ENCODE measurements around the gene CASZ1. TPM values are rescaled to one million over a fixed set of nuclear protein-coding genes. Genes with fewer than 3 reads are reported as not detected.

The CASZ1 gene
- total RNA-seq, 1 experiment from 2014 or later, result 11.1 TPM

- POLR2A ChIA-PET, result no interaction called here
- BruUV-seq (replicated peaks), result no TSS peak
- Mint-ChIP-seq H3K9me3 (ENCODE audit: unreplicated experiment) (no peaks in the 10 kb centered on the region), H3K27ac (ENCODE audit: low read depth, unreplicated experiment) (no peak overlapping the region), H3K27me3 (ENCODE audit: insufficient read depth, unreplicated experiment) (no peaks in the 10 kb centered on the region), H3K4me3 (ENCODE audit: unreplicated experiment) (no peak overlapping the region), H3K36me3 (ENCODE audit: insufficient read depth, unreplicated experiment) (peaks cover 7% of the 10 kb centered on the region), H3K4me1 (ENCODE audit: insufficient read depth, unreplicated experiment) (peaks cover 4% of the 10 kb centered on the region)
- no peak for DNase-seq (ENCODE audit: unreplicated experiment)
- CTCF ChIA-PET, result no interaction called here
- intact Hi-C loops (cut with micrococcal nuclease), result no loop called here
- TF ChIP-seq CTCF (IDR thresholded peaks at IDR 0.05; ENCODE audit: unreplicated experiment), result no peak
Observed at GRCh38 chr1:10680487-10680886, 116.0 kb downstream of the CASZ1 start.

GRCh38 chr1:10679496-10680220, 116.8 kb downstream of the CASZ1 start:
- Mint-ChIP-seq H3K36me3 (ENCODE audit: insufficient read depth, unreplicated experiment) (peaks cover 7% of the 10 kb centered on the region), H3K4me3 (ENCODE audit: unreplicated experiment) (no peak overlapping the region), H3K4me1 (ENCODE audit: insufficient read depth, unreplicated experiment) (peaks cover 4% of the 10 kb centered on the region), H3K9me3 (ENCODE audit: unreplicated experiment) (no peaks in the 10 kb centered on the region), H3K27me3 (ENCODE audit: insufficient read depth, unreplicated experiment) (no peaks in the 10 kb centered on the region), H3K27ac (ENCODE audit: low read depth, unreplicated experiment) (no peak overlapping the region)
- intact Hi-C loops (cut with micrococcal nuclease), result no loop called here
- peak; percentile 70 for DNase-seq (ENCODE audit: unreplicated experiment)
- TF ChIP-seq CTCF (IDR thresholded peaks at IDR 0.05; ENCODE audit: unreplicated experiment), result no peak
- ChIA-PET POLR2A (no interaction called here), CTCF (no interaction called here)
- BruUV-seq (replicated peaks), result no TSS peak

GRCh38 chr1:10678852-10679251, 117.6 kb downstream of the CASZ1 start:
- Mint-ChIP-seq H3K4me3 (ENCODE audit: unreplicated experiment) (no peak overlapping the region), H3K27me3 (ENCODE audit: insufficient read depth, unreplicated experiment) (no peaks in the 10 kb centered on the region), H3K27ac (ENCODE audit: low read depth, unreplicated experiment) (no peak overlapping the region), H3K9me3 (ENCODE audit: unreplicated experiment) (no peaks in the 10 kb centered on the region), H3K36me3 (ENCODE audit: insufficient read depth, unreplicated experiment) (peaks cover 7% of the 10 kb centered on the region), H3K4me1 (ENCODE audit: insufficient read depth, unreplicated experiment) (peaks cover 4% of the 10 kb centered on the region)
- CTCF ChIA-PET, result no interaction called here
- intact Hi-C loops (cut with micrococcal nuclease), result no loop called here
- BruUV-seq (replicated peaks), result no TSS peak
- no peak for DNase-seq (ENCODE audit: unreplicated experiment)
- TF ChIP-seq CTCF (IDR thresholded peaks at IDR 0.05; ENCODE audit: unreplicated experiment), result no peak
- POLR2A ChIA-PET, result interaction anchor here (0.7 kb wide), 1 partner anchor 213 kb away, joined by 3 read pairs; no protein-coding TSS in a partner anchor

GRCh38 chr1:10678402-10678801, 118.0 kb downstream of the CASZ1 start:
- no peak overlapping the region for H3K4me3 Mint-ChIP-seq (ENCODE audit: unreplicated experiment)
- peaks cover 4% of the 10 kb centered on the region for H3K4me1 Mint-ChIP-seq (ENCODE audit: insufficient read depth, unreplicated experiment)
- intact Hi-C loops (cut with micrococcal nuclease), result no loop called here
- H3K36me3 Mint-ChIP-seq (ENCODE audit: insufficient read depth, unreplicated experiment), result peaks cover 7% of the 10 kb centered on the region
- H3K27ac Mint-ChIP-seq (ENCODE audit: low read depth, unreplicated experiment), result no peak overlapping the region
- H3K9me3 Mint-ChIP-seq (ENCODE audit: unreplicated experiment), result no peaks in the 10 kb centered on the region
- CTCF ChIA-PET, result no interaction called here
- no peaks in the 10 kb centered on the region for H3K27me3 Mint-ChIP-seq (ENCODE audit: insufficient read depth, unreplicated experiment)
- no TSS peak for BruUV-seq (replicated peaks)
- POLR2A ChIA-PET, result interaction anchor here (0.6 to 0.7 kb wide), 2 partner anchors 212 to 788 kb away, joined by 3 to 4 read pairs; no protein-coding TSS in a partner anchor
- no peak for TF ChIP-seq CTCF (IDR thresholded peaks at IDR 0.05; ENCODE audit: unreplicated experiment)
- DNase-seq (ENCODE audit: unreplicated experiment), result no peak

All from MCF 10A (cell line).